Right lobe of liver (tissue), 4 donors: ENCODE measurements around the gene MYADM.

Source experiments
- POLR2A ChIP-seq: fragments of 450-650 bp; IDR thresholded peaks from one replicate; pipeline ENCODE4 v1.6.1; 2017; ENCODE audit warnings: antibody characterized with exemption, mild to moderate bottlenecking
- TF ChIP-seq, protein P1 (sequence below), 4 donors: fragments of 200-600 bp in 3 of 4; fragments of 450-650 bp in 1 of 4; IDR thresholded peaks; one replicate each; pipeline versions ENCODE4 v1.5.1 to v1.8.0; 2016 to 2022; ENCODE audit warnings: antibody characterized with exemption in 4 of 4, mild to moderate bottlenecking in 2 of 4
- donor health status: DM: no; HTN: no; CAD: no.
- donor health status: DM: no; HTN: no; CAD: no.
- donor health status: DM: no; HTN: yes; CAD: no.

DNA sequence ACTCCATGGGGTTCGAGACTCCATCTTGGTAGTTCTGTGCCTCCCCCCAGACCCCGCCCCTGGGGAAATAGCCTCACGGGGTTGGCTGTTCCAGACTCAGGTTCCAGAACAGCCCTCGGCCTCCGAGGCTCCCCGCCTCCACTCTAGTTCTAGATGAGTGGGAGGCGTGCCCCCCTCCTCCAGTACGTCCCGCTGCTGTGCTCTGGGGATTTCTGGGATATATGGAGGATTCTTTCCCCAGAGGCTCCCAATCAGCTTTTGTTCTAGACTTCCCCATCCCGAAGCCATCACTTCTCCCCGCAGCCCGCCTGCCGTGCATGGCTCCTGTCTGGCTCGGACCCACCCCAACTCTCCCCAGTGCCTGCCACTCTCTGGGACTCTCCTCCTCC lies 39.5 kb downstream of the MYADM start:
- TF ChIP-seq, protein P1, sequence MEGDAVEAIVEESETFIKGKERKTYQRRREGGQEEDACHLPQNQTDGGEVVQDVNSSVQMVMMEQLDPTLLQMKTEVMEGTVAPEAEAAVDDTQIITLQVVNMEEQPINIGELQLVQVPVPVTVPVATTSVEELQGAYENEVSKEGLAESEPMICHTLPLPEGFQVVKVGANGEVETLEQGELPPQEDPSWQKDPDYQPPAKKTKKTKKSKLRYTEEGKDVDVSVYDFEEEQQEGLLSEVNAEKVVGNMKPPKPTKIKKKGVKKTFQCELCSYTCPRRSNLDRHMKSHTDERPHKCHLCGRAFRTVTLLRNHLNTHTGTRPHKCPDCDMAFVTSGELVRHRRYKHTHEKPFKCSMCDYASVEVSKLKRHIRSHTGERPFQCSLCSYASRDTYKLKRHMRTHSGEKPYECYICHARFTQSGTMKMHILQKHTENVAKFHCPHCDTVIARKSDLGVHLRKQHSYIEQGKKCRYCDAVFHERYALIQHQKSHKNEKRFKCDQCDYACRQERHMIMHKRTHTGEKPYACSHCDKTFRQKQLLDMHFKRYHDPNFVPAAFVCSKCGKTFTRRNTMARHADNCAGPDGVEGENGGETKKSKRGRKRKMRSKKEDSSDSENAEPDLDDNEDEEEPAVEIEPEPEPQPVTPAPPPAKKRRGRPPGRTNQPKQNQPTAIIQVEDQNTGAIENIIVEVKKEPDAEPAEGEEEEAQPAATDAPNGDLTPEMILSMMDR (IDR thresholded peaks at IDR 0.05) = no peak
- no peak for TF ChIP-seq POLR2A
